ENCODE data around the gene EMC1.

DNA sequence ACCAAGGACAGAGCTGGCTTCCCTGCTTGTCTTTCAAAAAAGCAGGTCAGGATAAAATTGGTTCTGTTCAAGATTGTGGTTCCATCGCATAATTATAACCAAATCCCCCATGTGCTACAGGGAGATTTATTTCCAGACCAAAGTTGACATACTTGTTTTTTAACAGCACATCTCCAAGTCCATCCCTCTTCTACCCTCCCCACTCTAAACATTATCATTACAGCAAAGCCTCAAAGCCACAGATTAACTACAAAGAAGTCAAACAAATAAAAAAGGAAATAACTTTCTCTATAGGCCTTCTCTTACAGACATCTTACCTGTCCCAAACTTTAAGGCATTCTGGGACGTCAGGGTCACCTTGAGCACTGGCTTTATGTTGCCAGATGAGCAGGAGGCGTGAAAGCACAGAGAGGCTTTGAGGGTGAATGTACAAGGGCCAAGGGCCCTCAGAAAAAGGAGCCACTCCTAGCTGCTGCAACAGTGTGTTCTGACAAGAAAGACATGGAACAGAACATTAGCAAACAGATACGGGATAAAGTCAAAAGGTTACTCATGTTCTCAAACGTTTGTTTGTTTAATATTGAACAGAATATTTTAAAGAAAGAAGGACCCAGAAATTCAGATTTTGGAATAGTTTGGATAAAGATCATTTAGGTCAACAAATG, 72.5 kb downstream of the EMC1 start:
- TF ChIP-seq, protein P1, sequence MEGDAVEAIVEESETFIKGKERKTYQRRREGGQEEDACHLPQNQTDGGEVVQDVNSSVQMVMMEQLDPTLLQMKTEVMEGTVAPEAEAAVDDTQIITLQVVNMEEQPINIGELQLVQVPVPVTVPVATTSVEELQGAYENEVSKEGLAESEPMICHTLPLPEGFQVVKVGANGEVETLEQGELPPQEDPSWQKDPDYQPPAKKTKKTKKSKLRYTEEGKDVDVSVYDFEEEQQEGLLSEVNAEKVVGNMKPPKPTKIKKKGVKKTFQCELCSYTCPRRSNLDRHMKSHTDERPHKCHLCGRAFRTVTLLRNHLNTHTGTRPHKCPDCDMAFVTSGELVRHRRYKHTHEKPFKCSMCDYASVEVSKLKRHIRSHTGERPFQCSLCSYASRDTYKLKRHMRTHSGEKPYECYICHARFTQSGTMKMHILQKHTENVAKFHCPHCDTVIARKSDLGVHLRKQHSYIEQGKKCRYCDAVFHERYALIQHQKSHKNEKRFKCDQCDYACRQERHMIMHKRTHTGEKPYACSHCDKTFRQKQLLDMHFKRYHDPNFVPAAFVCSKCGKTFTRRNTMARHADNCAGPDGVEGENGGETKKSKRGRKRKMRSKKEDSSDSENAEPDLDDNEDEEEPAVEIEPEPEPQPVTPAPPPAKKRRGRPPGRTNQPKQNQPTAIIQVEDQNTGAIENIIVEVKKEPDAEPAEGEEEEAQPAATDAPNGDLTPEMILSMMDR (IDR thresholded peaks at IDR 0.05), result no peak
- no peak for TF ChIP-seq POLR2A (IDR thresholded peaks at IDR 0.05)
- no peak for TF ChIP-seq POLR2AphosphoS5 (IDR thresholded peaks at IDR 0.05; ENCODE audit: insufficient read depth in 1 of 2, low read depth in 1 of 2)
